ENCODE data around the gene MEF2D.

MEF2D gene

GRCh38 chr1:156513185-156513584, 12.6 kb upstream of the MEF2D start:
- FAIRE-seq = no peak
- no peak for TF ChIP-seq CTCF (IDR thresholded peaks at IDR 0.05; ENCODE audit: insufficient read depth, missing control alignments)
- DNase-seq (ENCODE audit: insufficient read length, low spot score) = no peak

- DNase-seq (ENCODE audit: insufficient read length, low spot score) (no peak), FAIRE-seq (no peak)
- no peak for TF ChIP-seq CTCF (IDR thresholded peaks at IDR 0.05; ENCODE audit: insufficient read depth, missing control alignments)
Observed at GRCh38 chr1:156511644-156512043, 11.1 kb upstream of the MEF2D start.

- TF ChIP-seq CTCF (IDR thresholded peaks at IDR 0.05; ENCODE audit: insufficient read depth, missing control alignments) = no peak
- FAIRE-seq (no peak), DNase-seq (ENCODE audit: insufficient read length, low spot score) (no peak)
Observed at GRCh38 chr1:156510709-156511108, 10.1 kb upstream of the MEF2D start.

GRCh38 chr1:156509424-156510034, 9.0 kb upstream of the MEF2D start:
- TF ChIP-seq CTCF (IDR thresholded peaks at IDR 0.05; ENCODE audit: insufficient read depth, missing control alignments) = no peak
- FAIRE-seq (no peak), DNase-seq (ENCODE audit: insufficient read length, low spot score) (no peak)

GRCh38 chr1:156508955-156509234, 8.3 kb upstream of the MEF2D start:
- TF ChIP-seq CTCF (IDR thresholded peaks at IDR 0.05; ENCODE audit: insufficient read depth, missing control alignments) = no peak
- DNase-seq (ENCODE audit: insufficient read length, low spot score) = no peak

GRCh38 chr1:156508205-156508954, 7.8 kb upstream of the MEF2D start:
- FAIRE-seq (no peak), DNase-seq (ENCODE audit: insufficient read length, low spot score) (no peak)

More at GRCh38 chr1:156508955-156509234, 8.3 kb upstream of the MEF2D start:
- FAIRE-seq = no peak

More at GRCh38 chr1:156508205-156508954, 7.8 kb upstream of the MEF2D start:
- no peak for TF ChIP-seq CTCF (IDR thresholded peaks at IDR 0.05; ENCODE audit: insufficient read depth, missing control alignments)
